NCI-H128 (cell line): ENCODE data around the gene DNMT3L.
"Not testable (repeated sequence)": the region's sequence is repeated elsewhere in the genome, so short reads cannot be mapped to it uniquely, and the experiment has no call there.

ENCODE experiments used
- DNase-seq: peaks from one replicate; lab custom pipeline; 2025; ENCODE audit not compliant: unreplicated experiment; lab: John Stamatoyannopoulos, UW

Gene DNMT3L

GRCh38 chr21:44199448-44199847 is 62.2 kb downstream of the DNMT3L start:
- DNase-seq = no peak

GRCh38 chr21:44197156-44197516 is 64.6 kb downstream of the DNMT3L start:
- not testable (repeated sequence) for DNase-seq
